ENCODE measurements around the gene KLF16.

The KLF16 gene

DNA sequence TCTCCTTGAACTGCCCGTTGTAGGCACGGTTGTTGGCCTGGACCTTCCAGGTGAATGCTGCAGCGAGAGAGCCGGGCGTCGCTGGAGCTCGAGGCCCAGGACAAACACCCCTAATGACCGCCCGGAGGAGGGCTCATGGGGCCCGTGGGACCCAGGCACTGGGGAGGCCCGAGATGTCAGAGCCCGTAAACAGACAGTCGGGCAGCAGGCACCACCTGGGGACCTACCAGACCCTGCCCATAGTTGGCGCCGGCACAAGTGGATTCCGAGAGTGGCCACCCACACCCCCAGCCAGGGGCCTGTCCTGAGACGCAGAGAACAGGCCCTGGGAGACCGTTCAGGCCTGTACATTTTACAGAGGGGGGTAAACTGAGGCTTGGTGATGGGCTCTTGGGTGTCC is 53.7 kb downstream of the KLF16 start:
- H3K4me3 ChIP-seq (ENCODE audit: low read depth, low read length) = no peak overlapping the region
- TF ChIP-seq, protein P1, sequence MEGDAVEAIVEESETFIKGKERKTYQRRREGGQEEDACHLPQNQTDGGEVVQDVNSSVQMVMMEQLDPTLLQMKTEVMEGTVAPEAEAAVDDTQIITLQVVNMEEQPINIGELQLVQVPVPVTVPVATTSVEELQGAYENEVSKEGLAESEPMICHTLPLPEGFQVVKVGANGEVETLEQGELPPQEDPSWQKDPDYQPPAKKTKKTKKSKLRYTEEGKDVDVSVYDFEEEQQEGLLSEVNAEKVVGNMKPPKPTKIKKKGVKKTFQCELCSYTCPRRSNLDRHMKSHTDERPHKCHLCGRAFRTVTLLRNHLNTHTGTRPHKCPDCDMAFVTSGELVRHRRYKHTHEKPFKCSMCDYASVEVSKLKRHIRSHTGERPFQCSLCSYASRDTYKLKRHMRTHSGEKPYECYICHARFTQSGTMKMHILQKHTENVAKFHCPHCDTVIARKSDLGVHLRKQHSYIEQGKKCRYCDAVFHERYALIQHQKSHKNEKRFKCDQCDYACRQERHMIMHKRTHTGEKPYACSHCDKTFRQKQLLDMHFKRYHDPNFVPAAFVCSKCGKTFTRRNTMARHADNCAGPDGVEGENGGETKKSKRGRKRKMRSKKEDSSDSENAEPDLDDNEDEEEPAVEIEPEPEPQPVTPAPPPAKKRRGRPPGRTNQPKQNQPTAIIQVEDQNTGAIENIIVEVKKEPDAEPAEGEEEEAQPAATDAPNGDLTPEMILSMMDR (IDR thresholded peaks at IDR 0.05; ENCODE audit: low read depth, low read length) = no peak

DNA sequence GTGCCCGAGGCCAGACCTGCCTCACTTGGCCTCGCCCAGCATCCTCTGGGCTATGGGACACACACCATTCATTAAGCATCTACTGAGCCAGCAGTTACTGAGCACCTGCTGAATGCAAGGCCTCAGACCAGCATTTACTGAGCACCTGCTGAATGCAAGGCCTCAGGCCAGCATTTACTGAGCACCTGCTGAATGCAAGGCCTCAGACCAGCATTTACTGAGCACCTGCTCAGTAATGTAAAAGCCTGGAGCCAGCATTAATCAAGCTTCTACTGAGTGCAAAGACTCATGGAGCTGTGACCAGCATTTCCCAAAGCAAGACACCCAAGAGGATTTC is 55.0 kb downstream of the KLF16 start:
- TF ChIP-seq, protein P1 (IDR thresholded peaks at IDR 0.05; ENCODE audit: low read depth, low read length) = no peak
- H3K4me3 ChIP-seq (ENCODE audit: low read depth, low read length) = no peak overlapping the region

DNA sequence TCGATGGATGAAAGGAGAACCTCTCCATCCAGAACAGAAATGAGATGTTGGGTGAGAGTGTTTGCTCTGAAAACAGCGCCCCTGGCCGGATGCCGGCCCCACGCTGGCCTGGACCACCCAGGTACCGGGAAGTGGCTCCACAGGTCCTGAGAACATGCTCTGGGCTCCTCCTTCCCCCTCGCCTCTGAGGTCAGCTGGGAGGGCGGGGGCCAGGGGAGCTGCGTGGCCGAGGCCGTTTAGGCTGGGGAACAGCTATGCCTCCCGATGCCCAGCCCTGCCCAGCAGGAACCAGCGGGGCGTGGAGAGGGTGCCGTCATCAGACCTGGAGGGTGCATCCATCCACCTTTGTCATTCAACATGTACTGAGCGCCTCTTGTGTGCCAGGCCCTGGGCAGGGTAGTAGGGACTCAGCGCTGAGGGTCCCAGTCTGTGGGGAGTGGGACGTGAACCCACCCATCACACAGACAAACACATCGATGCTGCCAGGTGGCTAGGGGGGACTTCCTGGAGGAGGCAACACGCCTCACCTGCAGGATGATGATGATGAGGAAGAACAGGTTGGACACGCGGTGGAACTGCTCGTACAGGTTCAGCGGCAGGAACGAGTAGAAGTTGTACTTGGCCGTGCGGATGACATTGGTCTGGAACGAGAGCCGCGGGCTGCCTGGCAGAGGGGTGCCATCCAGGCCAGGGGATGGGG is 55.5 kb downstream of the KLF16 start:
- TF ChIP-seq, protein P1 (IDR thresholded peaks at IDR 0.05; ENCODE audit: low read depth, low read length) = no peak
- H3K4me3 ChIP-seq (ENCODE audit: low read depth, low read length) = no peak overlapping the region

DNA sequence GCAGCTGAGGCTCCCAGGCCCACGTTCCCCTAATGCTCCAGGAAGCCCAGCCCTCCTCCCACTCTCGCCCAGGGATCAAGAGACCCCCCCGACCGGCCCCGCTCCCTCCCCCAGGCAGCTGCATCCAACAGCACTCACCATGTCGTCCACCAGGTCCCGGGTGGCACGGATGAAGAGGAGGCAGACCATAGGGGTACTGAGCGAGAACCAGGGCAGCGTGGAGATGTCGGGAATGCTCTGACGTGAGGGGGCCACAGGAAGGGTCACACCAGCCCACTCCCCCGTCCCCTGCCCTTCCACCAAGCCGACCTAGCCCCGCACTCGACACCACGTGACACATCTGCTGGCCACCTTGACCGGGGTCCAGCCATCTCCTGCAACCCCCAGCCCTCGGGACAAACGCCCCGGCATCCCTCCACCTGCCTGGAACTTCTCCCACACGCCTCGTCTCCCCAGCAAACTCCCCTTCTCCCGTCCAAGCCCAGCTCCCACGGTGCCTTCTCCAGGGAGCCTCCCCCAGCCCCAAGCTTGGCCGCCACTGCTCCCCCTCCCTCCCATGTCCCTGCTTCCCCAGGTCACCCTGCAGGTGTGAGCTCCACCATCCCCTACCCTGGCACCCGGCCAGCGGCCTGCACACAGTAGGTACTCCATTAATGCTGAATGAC is 56.2 kb downstream of the KLF16 start:
- H3K4me3 ChIP-seq (ENCODE audit: low read depth, low read length) = no peak overlapping the region
- TF ChIP-seq, protein P1 (IDR thresholded peaks at IDR 0.05; ENCODE audit: low read depth, low read length) = no peak

DNA sequence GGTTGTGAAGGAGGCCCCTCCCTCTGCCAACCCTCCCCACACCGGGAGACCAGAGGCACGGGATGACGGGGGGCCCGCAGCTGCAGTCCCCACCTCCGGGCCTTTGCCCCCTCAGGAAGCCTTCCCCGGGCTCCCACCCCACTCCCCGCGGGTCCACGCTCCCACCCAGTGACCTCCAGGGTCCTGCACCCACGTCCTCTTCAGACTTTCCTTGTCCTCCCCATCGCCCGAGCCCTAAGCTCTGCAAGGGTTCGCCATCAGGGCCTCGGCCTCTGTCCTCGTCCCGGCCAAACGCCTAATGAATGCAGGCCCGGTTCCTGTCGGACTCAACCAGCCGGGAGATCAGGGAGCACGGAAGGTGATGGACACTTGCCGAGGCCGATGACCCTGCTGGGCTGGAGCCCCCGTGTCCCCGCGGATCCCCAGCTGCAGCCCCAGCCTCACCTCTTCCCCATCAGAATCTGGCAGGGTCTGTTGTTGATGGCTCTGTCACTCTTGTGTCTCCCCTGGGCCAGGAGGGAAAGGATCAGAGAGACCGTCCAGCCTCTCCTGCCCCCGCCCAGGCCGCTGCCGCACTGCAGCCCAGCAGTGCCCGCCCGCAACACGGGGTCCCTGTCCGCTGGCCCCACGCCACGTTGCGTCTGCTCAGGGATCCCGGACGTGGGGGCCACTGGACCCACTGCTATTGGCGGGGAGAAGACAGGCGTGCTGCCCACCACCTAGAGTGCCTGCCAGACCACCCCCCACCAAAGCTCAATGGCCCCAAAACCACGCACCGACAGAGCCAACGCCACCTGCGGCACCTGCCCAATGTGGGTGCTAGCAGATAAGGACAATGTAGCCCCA is 57.0 kb downstream of the KLF16 start:
- TF ChIP-seq, protein P1 (IDR thresholded peaks at IDR 0.05; ENCODE audit: low read depth, low read length) = no peak
- H3K4me3 ChIP-seq (ENCODE audit: low read depth, low read length) = no peak overlapping the region

DNA sequence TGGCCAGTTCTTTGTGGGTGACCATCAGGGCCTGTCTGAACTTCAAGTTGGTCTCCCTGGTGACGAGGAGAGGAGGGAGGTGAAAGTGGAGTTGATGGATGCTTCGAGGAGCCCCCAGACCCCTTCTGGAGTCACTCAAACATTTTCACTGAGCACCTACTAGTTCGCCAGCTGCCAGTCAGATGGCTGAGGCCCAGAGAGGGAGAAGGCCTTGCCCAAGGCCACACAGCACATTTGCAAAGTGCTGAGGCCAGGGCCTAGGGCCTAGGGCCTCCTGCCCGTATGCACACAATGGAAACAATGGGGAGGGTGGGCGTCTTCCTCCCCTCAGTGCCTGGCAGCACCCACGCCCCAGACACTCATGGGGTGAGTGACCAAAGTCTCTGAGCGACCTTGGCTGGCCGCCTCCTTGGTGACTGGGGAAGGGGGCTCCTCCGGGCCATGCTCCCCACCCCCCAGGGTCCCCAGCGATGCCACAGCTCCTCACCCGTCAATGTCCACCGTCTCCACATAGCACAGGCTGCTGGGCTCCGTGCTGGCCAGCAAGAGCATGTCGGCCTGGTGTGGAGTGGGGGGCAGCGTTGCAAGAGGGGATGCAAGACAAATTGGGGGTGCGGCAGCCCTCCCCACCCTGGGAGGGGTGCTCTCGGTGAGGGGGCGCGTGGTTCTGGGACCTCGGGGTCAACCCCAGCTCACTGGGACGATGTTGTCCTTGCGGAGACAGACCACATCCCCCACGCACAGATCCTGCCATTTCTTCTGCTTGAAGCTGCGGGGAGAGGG is 57.8 kb downstream of the KLF16 start:
- TF ChIP-seq, protein P1 (IDR thresholded peaks at IDR 0.05; ENCODE audit: low read depth, low read length) = no peak

More for the DNA sequence above, 57.8 kb downstream of the KLF16 start:
- no peak overlapping the region for H3K4me3 ChIP-seq (ENCODE audit: low read depth, low read length)

Measured in WI38 (cell line).